Measurements from ENCODE around the gene RD3L. TPM values are rescaled to one million over a fixed set of nuclear protein-coding genes. Genes with fewer than 3 reads are reported as not detected.

RD3L gene
- total and polyA plus RNA-seq, 2 of the 13 experiments (the other 11 are each of a cell fraction or from before 2014, with no cell fraction given) = not detected

DNA sequence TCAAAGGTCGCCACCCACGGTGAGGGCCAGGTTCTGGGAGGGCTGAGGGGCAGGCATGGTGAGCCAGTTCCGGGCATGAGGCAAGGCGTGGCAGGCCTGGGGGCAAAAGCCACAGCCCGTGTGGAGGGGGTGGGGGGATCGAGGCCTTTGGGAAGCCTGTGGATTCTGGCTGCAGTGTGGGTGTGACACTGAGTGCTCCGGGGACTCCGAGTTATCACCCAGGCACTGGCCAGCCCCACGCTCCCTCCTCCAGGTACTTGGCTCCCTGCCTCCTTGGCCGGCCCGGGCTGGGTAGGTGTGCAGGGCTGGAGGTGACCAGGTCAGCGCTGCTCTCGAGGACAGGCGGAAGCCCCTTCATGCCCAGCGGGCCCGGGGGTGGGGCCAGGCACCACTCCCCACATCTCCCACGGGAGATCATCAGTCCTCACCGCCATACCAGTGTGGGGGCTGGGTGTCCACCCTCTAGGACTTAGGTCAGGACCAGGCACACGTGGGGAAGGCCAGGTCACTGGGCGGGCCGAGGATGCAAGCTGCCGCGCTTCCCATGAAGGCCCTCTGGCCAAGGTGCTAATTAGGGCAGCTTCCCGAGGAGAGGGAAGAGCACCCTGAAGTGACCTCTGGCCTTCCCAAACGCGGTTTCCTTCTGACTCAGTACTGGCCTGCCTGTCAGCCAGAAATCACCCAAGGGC lies 48.2 kb downstream of the RD3L start (continued):
- TF ChIP-seq HDAC1 (CRISPR knock-in tag; IDR thresholded peaks at IDR 0.05) = 0 out of 2 replicates have a peak, but pooled peaks have one; percentile 23
- no peak for TF ChIP-seq XBP1 (CRISPR knock-in tag; IDR thresholded peaks at IDR 0.05)
- no peak for TF ChIP-seq ZNF749 (CRISPR knock-in tag; IDR thresholded peaks at IDR 0.05; ENCODE audit: borderline replicate concordance)
- TF ChIP-seq ZNF703 (CRISPR knock-in tag; IDR thresholded peaks at IDR 0.05; ENCODE audit: borderline replicate concordance) = no peak
- TF ChIP-seq ZNF7 (CRISPR knock-in tag; IDR thresholded peaks at IDR 0.05) = no peak
- TF ChIP-seq USF2 (IDR thresholded peaks at IDR 0.05; ENCODE audit: low read depth, low read length) = no peak
- no peak for TF ChIP-seq USF2 (CRISPR knock-in tag; IDR thresholded peaks at IDR 0.05; ENCODE audit: borderline replicate concordance)
- 0 out of 2 replicates have a peak, but pooled peaks have one; percentile 52 for TF ChIP-seq ZNF776 (CRISPR knock-in tag; IDR thresholded peaks at IDR 0.05)
- no peak for TF ChIP-seq ZSCAN5A (CRISPR knock-in tag; IDR thresholded peaks at IDR 0.05; ENCODE audit: borderline replicate concordance)
- 0 out of 2 replicates have a peak, but pooled peaks have one; percentile 26 for TF ChIP-seq NR0B2 (CRISPR knock-in tag; IDR thresholded peaks at IDR 0.05)
- TF ChIP-seq ZNF546 (CRISPR knock-in tag; conservative IDR thresholded peaks at IDR 0.05) = no peak
- TF ChIP-seq CEBPB (IDR thresholded peaks at IDR 0.05; ENCODE audit: borderline replicate concordance, low read depth, low read length) = no peak
- no peak for TF ChIP-seq GTF3A (CRISPR knock-in tag; conservative IDR thresholded peaks at IDR 0.05)
- no peak for TF ChIP-seq JARID2 (CRISPR knock-in tag; IDR thresholded peaks at IDR 0.05; ENCODE audit: insufficient replicate concordance)
- TF ChIP-seq BCLAF1 (IDR thresholded peaks at IDR 0.05) = no peak
- TF ChIP-seq ZNF224 (CRISPR knock-in tag; IDR thresholded peaks at IDR 0.05) = no peak
- no peak for TF ChIP-seq ZFP36L2 (CRISPR knock-in tag; IDR thresholded peaks at IDR 0.05)
- no peak for TF ChIP-seq DNMT1 (CRISPR knock-in tag; IDR thresholded peaks at IDR 0.05)
- no peak for TF ChIP-seq ZNF432 (CRISPR knock-in tag; IDR thresholded peaks at IDR 0.05; ENCODE audit: borderline replicate concordance)
- no peak for TF ChIP-seq ZNF160 (CRISPR knock-in tag; IDR thresholded peaks at IDR 0.05)
